ENCODE measurements around the gene GALNT13.

GALNT13 gene

GRCh38 chr2:154374416-154374815, 502.7 kb downstream of the GALNT13 start:
- Mint-ChIP-seq H3K9me3 (no peaks in the 10 kb centered on the region), H3K36me3 (ENCODE audit: low read depth) (no peaks in the 10 kb centered on the region), H3K27ac (no peak overlapping the region), H3K27me3 (ENCODE audit: low read depth) (no peaks in the 10 kb centered on the region), H3K4me1 (ENCODE audit: low read depth) (no peaks in the 10 kb centered on the region), H3K4me3 (no peak overlapping the region)
- DNase-seq (ENCODE audit: low spot score): no peak

DNA sequence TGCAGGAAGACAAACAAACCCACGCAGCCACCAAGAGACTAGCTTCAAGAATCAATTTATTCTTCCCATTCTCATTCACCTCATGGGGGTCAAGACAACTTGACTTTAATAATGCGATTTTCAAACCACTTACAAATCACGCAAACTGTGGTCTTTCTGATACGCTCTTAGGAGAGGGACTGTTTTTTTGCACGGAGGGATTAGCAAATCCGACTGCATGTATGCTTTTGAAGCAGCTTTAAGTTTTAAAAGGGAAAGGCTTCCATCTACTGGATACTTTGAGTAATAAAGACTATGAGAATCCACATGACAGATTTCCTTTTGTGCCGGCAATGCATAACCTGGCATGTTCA, 503.8 kb downstream of the GALNT13 start:
- H3K27ac Mint-ChIP-seq: no peak overlapping the region
- H3K4me1 Mint-ChIP-seq (ENCODE audit: low read depth): no peaks in the 10 kb centered on the region
- H3K9me3 Mint-ChIP-seq: no peaks in the 10 kb centered on the region
- H3K36me3 Mint-ChIP-seq (ENCODE audit: low read depth): no peaks in the 10 kb centered on the region
- DNase-seq (ENCODE audit: low spot score): no peak
- no peak overlapping the region for H3K4me3 Mint-ChIP-seq
- no peaks in the 10 kb centered on the region for H3K27me3 Mint-ChIP-seq (ENCODE audit: low read depth)

- Mint-ChIP-seq H3K4me3 (no peak overlapping the region), H3K9me3 (no peaks in the 10 kb centered on the region), H3K27me3 (ENCODE audit: low read depth) (no peaks in the 10 kb centered on the region), H3K4me1 (ENCODE audit: low read depth) (no peaks in the 10 kb centered on the region), H3K27ac (no peak overlapping the region), H3K36me3 (ENCODE audit: low read depth) (no peaks in the 10 kb centered on the region)
- no peak for DNase-seq (ENCODE audit: low spot score)
Measured at GRCh38 chr2:154381931-154382794, 510.4 kb downstream of the GALNT13 start.

DNA sequence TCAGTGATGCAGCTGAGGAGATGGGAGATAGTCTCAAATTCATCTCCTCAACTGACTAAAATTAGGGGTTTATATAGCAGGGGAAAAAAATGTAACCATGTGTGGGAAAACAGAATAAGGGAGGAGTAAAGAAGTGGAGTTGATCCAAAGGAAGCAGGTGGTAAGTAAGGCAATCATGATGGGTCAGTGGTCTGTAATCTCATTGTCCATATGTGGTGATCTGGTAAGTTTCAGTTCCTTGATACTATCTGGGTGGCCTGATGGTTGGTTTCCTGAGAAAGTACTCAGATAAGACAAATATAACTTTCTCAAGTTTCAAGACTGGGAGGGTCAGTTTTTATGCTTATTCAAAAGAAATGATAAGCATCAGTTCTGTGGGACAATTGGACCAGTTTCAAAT, 514.5 kb downstream of the GALNT13 start:
- Mint-ChIP-seq H3K4me3 (no peak overlapping the region), H3K27me3 (ENCODE audit: low read depth) (no peaks in the 10 kb centered on the region), H3K9me3 (no peaks in the 10 kb centered on the region), H3K27ac (no peak overlapping the region), H3K4me1 (ENCODE audit: low read depth) (no peaks in the 10 kb centered on the region), H3K36me3 (ENCODE audit: low read depth) (no peaks in the 10 kb centered on the region)
- no peak for DNase-seq (ENCODE audit: low spot score)

GRCh38 chr2:154391051-154391450, 519.3 kb downstream of the GALNT13 start:
- no peak overlapping the region for H3K27ac Mint-ChIP-seq

GRCh38 chr2:154392256-154392655, 520.5 kb downstream of the GALNT13 start:
- no peak overlapping the region for H3K27ac Mint-ChIP-seq
- DNase-seq (ENCODE audit: low spot score): no peak
- H3K9me3 Mint-ChIP-seq: no peaks in the 10 kb centered on the region
- H3K4me3 Mint-ChIP-seq: no peak overlapping the region
- no peaks in the 10 kb centered on the region for H3K27me3 Mint-ChIP-seq (ENCODE audit: low read depth)
- H3K36me3 Mint-ChIP-seq (ENCODE audit: low read depth): no peaks in the 10 kb centered on the region
- no peaks in the 10 kb centered on the region for H3K4me1 Mint-ChIP-seq (ENCODE audit: low read depth)

More at GRCh38 chr2:154391051-154391450, 519.3 kb downstream of the GALNT13 start:
- no peaks in the 10 kb centered on the region for H3K9me3 Mint-ChIP-seq
- no peak overlapping the region for H3K4me3 Mint-ChIP-seq
- DNase-seq (ENCODE audit: low spot score): no peak
- H3K4me1 Mint-ChIP-seq (ENCODE audit: low read depth): no peaks in the 10 kb centered on the region
- H3K36me3 Mint-ChIP-seq (ENCODE audit: low read depth): no peaks in the 10 kb centered on the region
- no peaks in the 10 kb centered on the region for H3K27me3 Mint-ChIP-seq (ENCODE audit: low read depth)

DNA sequence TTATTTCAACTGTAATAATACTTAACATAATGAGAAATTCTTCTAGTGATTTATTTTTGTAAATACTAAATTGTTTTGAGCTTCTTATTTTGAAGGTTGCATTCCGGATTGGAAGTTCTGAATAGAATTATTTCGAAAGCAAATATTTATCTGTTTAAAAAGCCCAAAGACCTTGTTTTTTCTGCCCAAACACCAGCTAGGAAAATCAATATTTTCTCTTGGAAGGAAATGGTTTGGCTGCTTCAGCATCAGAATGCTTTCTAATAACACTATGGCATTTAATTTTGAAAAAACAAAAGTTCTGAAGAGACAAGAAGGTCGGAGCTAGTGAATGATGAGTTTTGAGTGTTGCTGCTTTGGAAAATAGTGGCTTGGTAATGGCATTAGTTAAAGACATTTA, 522.9 kb downstream of the GALNT13 start:
- Mint-ChIP-seq H3K27me3 (ENCODE audit: low read depth) (no peaks in the 10 kb centered on the region), H3K4me1 (ENCODE audit: low read depth) (no peaks in the 10 kb centered on the region), H3K27ac (no peak overlapping the region), H3K9me3 (no peaks in the 10 kb centered on the region), H3K36me3 (ENCODE audit: low read depth) (no peaks in the 10 kb centered on the region), H3K4me3 (no peak overlapping the region)
- DNase-seq (ENCODE audit: low spot score): no peak

DNA sequence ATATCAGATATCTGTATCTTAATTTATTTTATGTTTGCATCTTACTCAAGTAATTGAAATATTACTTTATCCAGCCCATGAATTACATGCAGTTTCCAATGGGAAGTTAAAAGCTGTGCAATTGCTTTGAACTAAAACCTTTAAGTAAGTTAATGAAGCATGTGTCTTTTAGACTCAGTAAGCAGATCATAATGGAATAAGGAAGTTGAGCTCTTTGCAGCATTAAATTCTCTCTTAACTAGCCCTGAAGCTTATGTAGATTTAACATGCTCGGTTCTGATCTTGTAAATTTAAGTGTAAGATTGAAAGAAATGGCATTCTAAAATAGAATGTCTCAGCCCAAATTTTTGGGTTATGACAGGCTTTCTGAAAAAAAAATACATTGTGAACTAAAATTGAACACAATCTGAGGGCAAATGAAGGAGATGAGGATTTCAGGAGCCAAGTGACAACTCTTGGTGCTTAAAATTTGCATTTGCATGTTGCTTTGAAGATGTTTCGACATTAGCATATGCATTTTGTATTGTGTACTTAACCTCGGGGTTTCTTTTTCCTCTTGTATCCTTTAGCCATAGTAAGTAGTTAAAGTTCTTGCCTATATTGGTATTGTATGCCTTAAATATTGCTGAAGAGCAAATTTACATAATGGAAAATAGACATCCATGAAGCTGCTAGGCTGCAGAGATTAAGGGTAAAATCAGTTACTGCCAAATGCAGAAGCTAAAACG, 529.0 kb downstream of the GALNT13 start:
- no peaks in the 10 kb centered on the region for H3K9me3 Mint-ChIP-seq
- no peak overlapping the region for H3K4me3 Mint-ChIP-seq
- H3K27me3 Mint-ChIP-seq (ENCODE audit: low read depth): no peaks in the 10 kb centered on the region
- H3K4me1 Mint-ChIP-seq (ENCODE audit: low read depth): no peaks in the 10 kb centered on the region
- no peak overlapping the region for H3K27ac Mint-ChIP-seq
- no peak for DNase-seq (ENCODE audit: low spot score)
- no peaks in the 10 kb centered on the region for H3K36me3 Mint-ChIP-seq (ENCODE audit: low read depth)

DNA sequence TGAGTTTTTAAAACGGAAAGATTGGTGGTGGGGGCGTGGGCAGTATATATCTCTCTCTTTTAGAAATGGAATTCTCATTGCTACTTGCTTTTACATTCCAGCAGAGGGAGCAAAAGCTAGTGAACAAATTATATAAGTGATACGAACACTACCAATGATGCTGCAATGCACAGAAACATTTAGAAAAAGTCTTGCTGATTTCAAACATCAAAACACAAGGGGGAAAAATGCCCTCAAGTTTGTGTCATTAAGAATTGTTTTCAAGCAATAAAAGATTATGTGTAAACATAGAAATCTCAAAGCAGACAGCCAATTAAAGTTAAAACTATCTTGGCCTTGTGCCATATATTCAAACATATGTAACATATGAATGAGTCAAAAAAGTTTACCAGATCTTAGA, 530.5 kb downstream of the GALNT13 start:
- Mint-ChIP-seq H3K9me3 (no peaks in the 10 kb centered on the region), H3K4me1 (ENCODE audit: low read depth) (no peaks in the 10 kb centered on the region), H3K27me3 (ENCODE audit: low read depth) (no peaks in the 10 kb centered on the region), H3K27ac (no peak overlapping the region), H3K4me3 (no peak overlapping the region), H3K36me3 (ENCODE audit: low read depth) (no peaks in the 10 kb centered on the region)
- DNase-seq (ENCODE audit: low spot score): no peak

- H3K4me1 Mint-ChIP-seq (ENCODE audit: low read depth): no peaks in the 10 kb centered on the region
- no peaks in the 10 kb centered on the region for H3K36me3 Mint-ChIP-seq (ENCODE audit: low read depth)
- no peaks in the 10 kb centered on the region for H3K27me3 Mint-ChIP-seq (ENCODE audit: low read depth)
- H3K4me3 Mint-ChIP-seq: no peak overlapping the region
- H3K9me3 Mint-ChIP-seq: no peaks in the 10 kb centered on the region
- DNase-seq (ENCODE audit: low spot score): no peak
- H3K27ac Mint-ChIP-seq: no peak overlapping the region
Measured at GRCh38 chr2:154403242-154403790, 531.6 kb downstream of the GALNT13 start.

- H3K27ac Mint-ChIP-seq: no peak overlapping the region
- no peaks in the 10 kb centered on the region for H3K36me3 Mint-ChIP-seq (ENCODE audit: low read depth)
- H3K9me3 Mint-ChIP-seq: no peaks in the 10 kb centered on the region
- no peak for DNase-seq (ENCODE audit: low spot score)
- no peak overlapping the region for H3K4me3 Mint-ChIP-seq
- no peaks in the 10 kb centered on the region for H3K4me1 Mint-ChIP-seq (ENCODE audit: low read depth)
- no peaks in the 10 kb centered on the region for H3K27me3 Mint-ChIP-seq (ENCODE audit: low read depth)
Measured at GRCh38 chr2:154408786-154409185, 537.1 kb downstream of the GALNT13 start.

DNA sequence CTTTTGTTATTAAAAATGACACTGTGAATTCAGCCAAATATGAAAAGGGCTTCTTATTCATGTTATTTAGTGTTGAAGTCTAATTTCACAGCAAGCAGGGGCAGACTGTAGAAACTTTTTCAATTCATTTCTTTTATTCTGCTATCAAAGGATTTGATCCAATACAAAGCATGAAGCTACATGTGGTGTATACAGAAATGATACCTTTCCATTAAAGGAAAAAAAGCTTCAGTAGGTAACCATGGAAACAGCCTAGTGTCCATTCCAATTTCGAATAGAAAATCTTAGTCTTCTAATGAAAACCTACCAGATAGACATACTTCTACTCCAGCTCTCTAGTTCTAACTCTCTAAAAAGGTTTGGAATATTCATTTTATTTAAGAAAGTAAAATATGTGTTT, 550.5 kb downstream of the GALNT13 start:
- H3K9me3 Mint-ChIP-seq: no peaks in the 10 kb centered on the region
- no peak for DNase-seq (ENCODE audit: low spot score)
- no peaks in the 10 kb centered on the region for H3K4me1 Mint-ChIP-seq (ENCODE audit: low read depth)
- H3K27ac Mint-ChIP-seq: no peak overlapping the region
- H3K36me3 Mint-ChIP-seq (ENCODE audit: low read depth): no peaks in the 10 kb centered on the region
- H3K4me3 Mint-ChIP-seq: no peak overlapping the region
- H3K27me3 Mint-ChIP-seq (ENCODE audit: low read depth): no peaks in the 10 kb centered on the region

DNA sequence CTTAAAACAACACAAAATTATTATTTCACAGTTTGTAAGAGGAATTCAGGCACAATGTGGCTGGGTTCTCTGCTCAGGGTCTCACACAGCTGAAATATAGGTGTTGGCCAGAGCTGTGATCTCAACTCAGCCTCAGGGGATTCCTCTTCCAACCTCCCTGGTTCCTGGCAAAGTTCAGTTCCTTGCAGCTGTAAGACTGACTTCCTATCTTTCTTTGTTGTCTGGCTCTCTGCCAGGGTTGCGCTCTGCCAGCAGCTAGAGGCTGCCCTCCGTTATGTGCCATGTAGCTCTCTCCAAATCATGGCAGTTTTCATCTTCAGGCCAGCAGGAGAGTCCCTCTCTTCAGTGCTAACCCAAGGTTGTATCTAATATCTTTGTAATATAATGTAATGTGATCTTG, 554.3 kb downstream of the GALNT13 start:
- no peaks in the 10 kb centered on the region for H3K4me1 Mint-ChIP-seq (ENCODE audit: low read depth)

DNA sequence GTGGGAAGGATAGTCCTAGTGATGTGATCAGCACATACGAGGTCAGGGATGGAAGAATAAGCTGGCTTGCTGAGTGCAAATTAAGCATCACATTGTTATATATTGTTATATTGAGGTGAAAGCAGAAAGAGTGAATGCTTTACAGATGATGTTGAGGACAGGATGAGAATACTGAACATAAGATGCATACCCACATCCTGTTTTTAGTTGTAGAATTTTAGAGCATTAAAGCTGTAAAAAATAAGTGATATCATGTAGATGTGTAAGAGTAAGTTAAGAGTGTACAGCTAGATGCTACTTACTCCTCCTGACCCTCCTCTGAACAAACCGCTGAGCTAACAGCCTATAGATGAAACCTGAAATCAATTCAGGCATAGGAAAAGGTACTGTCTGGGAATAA, 555.7 kb downstream of the GALNT13 start:
- no peaks in the 10 kb centered on the region for H3K27me3 Mint-ChIP-seq (ENCODE audit: low read depth)
- H3K27ac Mint-ChIP-seq: no peak overlapping the region
- no peak overlapping the region for H3K4me3 Mint-ChIP-seq
- no peaks in the 10 kb centered on the region for H3K4me1 Mint-ChIP-seq (ENCODE audit: low read depth)
- no peaks in the 10 kb centered on the region for H3K36me3 Mint-ChIP-seq (ENCODE audit: low read depth)
- H3K9me3 Mint-ChIP-seq: no peaks in the 10 kb centered on the region
- DNase-seq (ENCODE audit: low spot score): no peak

More for the DNA sequence above, 554.3 kb downstream of the GALNT13 start:
- no peaks in the 10 kb centered on the region for H3K27me3 Mint-ChIP-seq (ENCODE audit: low read depth)
- H3K9me3 Mint-ChIP-seq: no peaks in the 10 kb centered on the region
- H3K36me3 Mint-ChIP-seq (ENCODE audit: low read depth): no peaks in the 10 kb centered on the region
- no peak for DNase-seq (ENCODE audit: low spot score)
- no peak overlapping the region for H3K27ac Mint-ChIP-seq
- H3K4me3 Mint-ChIP-seq: no peak overlapping the region
